Fibroblast of the aortic adventitia (primary cell): ENCODE data around the gene UBR3. TPM values are rescaled to one million over a fixed set of nuclear protein-coding genes. Genes with fewer than 3 reads are reported as not detected.

Source experiments
- DNase-seq: peaks from one replicate; pipeline ENCODE4 v3.0.0-alpha.2; 2010; ENCODE audit warnings: low read depth
- H3K4me3 ChIP-seq: 2 replicates; pipeline ENCODE4 v1.5.1; 2011; ENCODE audit warnings: low read depth, mild to moderate bottlenecking, control low read depth, low read length, moderate library complexity
- CTCF ChIP-seq: IDR thresholded peaks from 2 replicates; pipeline ENCODE4 v1.5.1; 2011; ENCODE audit warnings: mild to moderate bottlenecking, low read length, control low read depth, inconsistent platforms; ENCODE audit not compliant: insufficient read depth
- total RNA-seq: library from RNA; depleted of rRNA; stranded (reverse); fragments of >200 nt; gene quantifications from 2 replicates; pipeline ENCODE4 v1.2.3, GENCODE V29; 2012; ENCODE audit warnings: low replicate concordance

UBR3 gene, protein sequence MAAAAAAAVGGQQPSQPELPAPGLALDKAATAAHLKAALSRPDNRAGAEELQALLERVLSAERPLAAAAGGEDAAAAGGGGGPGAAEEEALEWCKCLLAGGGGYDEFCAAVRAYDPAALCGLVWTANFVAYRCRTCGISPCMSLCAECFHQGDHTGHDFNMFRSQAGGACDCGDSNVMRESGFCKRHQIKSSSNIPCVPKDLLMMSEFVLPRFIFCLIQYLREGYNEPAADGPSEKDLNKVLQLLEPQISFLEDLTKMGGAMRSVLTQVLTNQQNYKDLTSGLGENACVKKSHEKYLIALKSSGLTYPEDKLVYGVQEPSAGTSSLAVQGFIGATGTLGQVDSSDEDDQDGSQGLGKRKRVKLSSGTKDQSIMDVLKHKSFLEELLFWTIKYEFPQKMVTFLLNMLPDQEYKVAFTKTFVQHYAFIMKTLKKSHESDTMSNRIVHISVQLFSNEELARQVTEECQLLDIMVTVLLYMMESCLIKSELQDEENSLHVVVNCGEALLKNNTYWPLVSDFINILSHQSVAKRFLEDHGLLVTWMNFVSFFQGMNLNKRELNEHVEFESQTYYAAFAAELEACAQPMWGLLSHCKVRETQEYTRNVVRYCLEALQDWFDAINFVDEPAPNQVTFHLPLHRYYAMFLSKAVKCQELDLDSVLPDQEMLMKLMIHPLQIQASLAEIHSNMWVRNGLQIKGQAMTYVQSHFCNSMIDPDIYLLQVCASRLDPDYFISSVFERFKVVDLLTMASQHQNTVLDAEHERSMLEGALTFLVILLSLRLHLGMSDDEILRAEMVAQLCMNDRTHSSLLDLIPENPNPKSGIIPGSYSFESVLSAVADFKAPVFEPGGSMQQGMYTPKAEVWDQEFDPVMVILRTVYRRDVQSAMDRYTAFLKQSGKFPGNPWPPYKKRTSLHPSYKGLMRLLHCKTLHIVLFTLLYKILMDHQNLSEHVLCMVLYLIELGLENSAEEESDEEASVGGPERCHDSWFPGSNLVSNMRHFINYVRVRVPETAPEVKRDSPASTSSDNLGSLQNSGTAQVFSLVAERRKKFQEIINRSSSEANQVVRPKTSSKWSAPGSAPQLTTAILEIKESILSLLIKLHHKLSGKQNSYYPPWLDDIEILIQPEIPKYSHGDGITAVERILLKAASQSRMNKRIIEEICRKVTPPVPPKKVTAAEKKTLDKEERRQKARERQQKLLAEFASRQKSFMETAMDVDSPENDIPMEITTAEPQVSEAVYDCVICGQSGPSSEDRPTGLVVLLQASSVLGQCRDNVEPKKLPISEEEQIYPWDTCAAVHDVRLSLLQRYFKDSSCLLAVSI (N-terminal part only)
- 29.2 and 45.5 TPM in 2 replicates for total RNA-seq

GRCh38 chr2:169827272-169828140, at the start of gene UBR3:
TSS of gene UBR3 (plus strand) at chr2:169827454. CDS start at chr2:169827508, 54 bp downstream.
- peak; percentile 35 for TF ChIP-seq CTCF
- DNase-seq = peak; percentile 93
- H3K4me3 ChIP-seq = peak within 1 kb of the TSS; percentile 90

DNA sequence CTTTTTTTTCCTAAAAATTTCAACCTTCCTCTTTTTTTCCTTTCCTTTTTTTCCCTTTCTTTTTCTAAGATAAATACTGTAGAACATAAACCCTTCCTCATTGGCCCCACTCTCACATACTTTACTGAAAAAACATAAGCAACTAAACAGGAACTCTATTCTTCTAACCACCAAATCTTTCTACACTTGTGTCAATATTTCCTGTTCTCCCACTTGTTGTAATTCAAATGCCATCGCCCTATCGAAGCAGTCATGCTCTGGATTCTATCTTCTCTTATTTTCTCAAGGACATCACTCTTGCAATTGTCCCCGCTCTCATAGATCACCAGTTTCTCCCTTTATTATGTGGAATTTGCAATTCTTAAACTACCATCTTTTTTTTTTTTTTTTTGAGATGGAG, 48.8 kb upstream of the UBR3 start:
- H3K4me3 ChIP-seq = no peak overlapping the region
- TF ChIP-seq CTCF = no peak
- DNase-seq = no peak

DNA sequence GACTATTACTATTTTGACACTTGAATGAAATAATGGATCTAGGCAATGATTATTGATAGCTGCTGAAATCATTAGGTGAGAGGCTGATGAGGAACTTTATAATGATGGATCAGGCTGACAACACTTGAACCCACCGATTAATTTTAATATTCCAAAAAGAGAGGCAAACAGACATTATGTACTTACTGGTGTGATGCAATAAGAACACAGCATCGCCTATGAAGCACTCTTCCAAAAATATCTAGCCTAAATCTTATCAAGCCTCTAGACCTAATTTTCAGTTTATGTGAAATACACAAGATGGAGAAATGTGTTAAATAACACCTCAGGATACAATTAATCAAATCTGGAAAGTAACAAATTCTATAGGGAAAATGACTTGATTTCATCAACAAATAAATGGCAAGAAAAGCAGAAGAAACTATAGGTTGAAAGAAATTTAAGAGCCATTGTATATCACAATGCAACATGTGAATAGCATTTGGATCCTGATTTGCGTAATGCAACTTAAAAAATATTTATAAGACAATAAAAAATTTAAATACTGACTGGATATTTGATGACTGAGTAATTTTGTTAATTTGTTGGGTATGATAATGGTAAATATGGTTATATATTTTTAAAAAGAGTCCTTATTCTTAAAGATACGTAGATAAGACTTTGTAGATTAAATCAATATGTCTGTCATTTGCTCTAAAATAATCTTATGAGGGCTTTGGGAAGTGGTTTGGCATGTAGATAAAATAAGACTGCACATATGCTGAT, 45.8 kb upstream of the UBR3 start:
- TF ChIP-seq CTCF = no peak
- H3K4me3 ChIP-seq = no peak overlapping the region
- no peak for DNase-seq

- H3K4me3 ChIP-seq = no peak overlapping the region
- no peak for DNase-seq
- TF ChIP-seq CTCF = no peak
These were observed 44.7 kb upstream of the UBR3 start for GRCh38 chr2:169782513-169782912.

GRCh38 chr2:169790581-169790980, 36.7 kb upstream of the UBR3 start:
- no peak for TF ChIP-seq CTCF
- no peak for DNase-seq

More at GRCh38 chr2:169790581-169790980, 36.7 kb upstream of the UBR3 start:
- no peak overlapping the region for H3K4me3 ChIP-seq
